K562 (cell line): ENCODE data around the gene MAP3K6. TPM values are rescaled to one million over a fixed set of nuclear protein-coding genes. Genes with fewer than 3 reads are reported as not detected.
A peak's percentile ranks its signal among the peaks of the same experiment; 100 is the strongest.

Experiments used
- ATF3 ChIP-seq, 2 experiments: fragments of 450-650 bp in 1 of 2; sonication (generic) in 1 of 2; formaldehyde crosslinking in 1 of 2; IDR thresholded peaks in 1 of 2; conservative IDR thresholded peaks in 1 of 2; 2 replicates each; pipeline versions ENCODE4 v1.6.1 to v1.8.1; 2016 to 2023; ENCODE audit warnings: mild to moderate bottlenecking in 2 of 2, moderate library complexity in 2 of 2, inconsistent platforms in 1 of 2, missing genetic modification reagents in 1 of 2
- CHD1 ChIP-seq: fragments of 200-600 bp; sonication (generic); IDR thresholded peaks from one replicate; pipeline ENCODE4 v1.6.1; 2012; ENCODE audit warnings: mild to moderate bottlenecking, moderate library complexity, low read length, inconsistent platforms
- CXXC5 ChIP-seq: fragments of 250-450 bp; sonication (Bioruptor Pico); IDR thresholded peaks from 2 replicates; pipeline ENCODE4 v1.8.0; 2022; ENCODE audit warnings: inconsistent platforms, mild to moderate bottlenecking, moderate library complexity
- DEAF1 ChIP-seq: fragments of 450-650 bp; formaldehyde crosslinking; IDR thresholded peaks from 2 replicates; pipeline ENCODE4 v1.4.0; 2020; ENCODE audit warnings: mild to moderate bottlenecking, moderate library complexity
- DNMT1 ChIP-seq: fragments of 450-650 bp; IDR thresholded peaks from 2 replicates; pipeline ENCODE4 v1.6.1; 2016; ENCODE audit warnings: antibody characterized with exemption, mild to moderate bottlenecking
- ESRRA ChIP-seq: fragments of 450-650 bp; IDR thresholded peaks from 2 replicates; pipeline ENCODE4 v1.6.1; 2014; ENCODE audit warnings: low read depth, mild to moderate bottlenecking, moderate library complexity, borderline replicate concordance
- FIP1L1 ChIP-seq: fragments of 200-400 bp; formaldehyde crosslinking; IDR thresholded peaks from 2 replicates; pipeline ENCODE4 v1.6.1; 2018; ENCODE audit warnings: mild to moderate bottlenecking, low read depth, low read length; ENCODE audit not compliant: poor library complexity, severe bottlenecking
- GABPA ChIP-seq: fragments of 200-800 bp; sonication (Bioruptor generic); conservative IDR thresholded peaks from 2 replicates; pipeline ENCODE4 v1.6.1; 2016; ENCODE audit warnings: low read depth, missing genetic modification characterization, missing compliant biosample characterization
- MCM3 ChIP-seq: fragments of 450-650 bp; IDR thresholded peaks from 2 replicates; pipeline ENCODE4 v1.6.1; 2016
- NR4A1 ChIP-seq, 2 experiments: fragments of 250-450 bp in 1 of 2; fragments of 450-650 bp in 1 of 2; sonication (Bioruptor Pico) in 1 of 2; IDR thresholded peaks; 2 replicates each; pipeline versions ENCODE4 v1.4.0 to v1.6.1; 2016 to 2020; ENCODE audit warnings: mild to moderate bottlenecking in 2 of 2, missing compliant biosample characterization in 1 of 2, missing genetic modification characterization in 1 of 2, moderate library complexity in 1 of 2
- POLR2G ChIP-seq: fragments of 200-400 bp; formaldehyde crosslinking; IDR thresholded peaks from 2 replicates; pipeline ENCODE4 v1.6.1; 2017; ENCODE audit warnings: low read depth, mild to moderate bottlenecking, antibody characterized with exemption, low read length, moderate library complexity
- RBM14 ChIP-seq: fragments of 200-400 bp; formaldehyde crosslinking; IDR thresholded peaks from 2 replicates; pipeline ENCODE4 v1.6.1; 2018; ENCODE audit warnings: low read depth, mild to moderate bottlenecking, low read length, moderate library complexity, borderline replicate concordance; ENCODE audit not compliant: insufficient read depth
- RBM34 ChIP-seq: fragments of 200-400 bp; formaldehyde crosslinking; IDR thresholded peaks from 2 replicates; pipeline ENCODE4 v1.6.1; 2018; ENCODE audit warnings: low read length, borderline replicate concordance; ENCODE audit not compliant: insufficient read depth
- SRSF7 ChIP-seq: fragments of 200-400 bp; formaldehyde crosslinking; optimal IDR thresholded peaks from 2 replicates; pipeline ENCODE3; 2017; ENCODE audit warnings: mild to moderate bottlenecking, low read depth, low read length
- TCF7L2 ChIP-seq: fragments of 150-350 bp; IDR thresholded peaks from 2 replicates; pipeline ENCODE4 v1.6.1; 2016; ENCODE audit warnings: low read depth, mild to moderate bottlenecking, low read length, moderate library complexity
- TOE1 ChIP-seq, 2 experiments: fragments of 450-650 bp in 1 of 2; sonication (generic) in 1 of 2; formaldehyde crosslinking in 1 of 2; IDR thresholded peaks; 2 replicates each; pipeline versions ENCODE4 v1.7.1 to v1.8.0; 2016 to 2022; ENCODE audit warnings: borderline replicate concordance in 2 of 2, mild to moderate bottlenecking in 2 of 2, antibody characterized with exemption in 1 of 2, inconsistent platforms in 1 of 2, low read depth in 1 of 2, missing genetic modification reagents in 1 of 2, moderate library complexity in 1 of 2
- ZBTB49 ChIP-seq: sonication (generic); formaldehyde crosslinking; IDR thresholded peaks from 2 replicates; pipeline ENCODE4 v1.8.0; 2022; ENCODE audit warnings: missing genetic modification reagents, mild to moderate bottlenecking, borderline replicate concordance
- ZNF12 ChIP-seq: sonication (generic); formaldehyde crosslinking; IDR thresholded peaks from 2 replicates; pipeline ENCODE4 v1.4.0; 2020; ENCODE audit warnings: mild to moderate bottlenecking, missing genetic modification reagents
- ZNF197 ChIP-seq: fragments of 200-800 bp; sonication (Bioruptor generic); IDR thresholded peaks from 2 replicates; pipeline ENCODE4 v1.6.1; 2016; ENCODE audit warnings: low read depth, missing genetic modification characterization, missing compliant biosample characterization
- ZNF668 ChIP-seq: fragments of 250-450 bp; sonication (Bioruptor Pico); IDR thresholded peaks from 2 replicates; pipeline ENCODE4 v1.8.0; 2022; ENCODE audit warnings: mild to moderate bottlenecking, inconsistent platforms
- polyA plus RNA-seq, 8 experiments: library from polyadenylated mRNA; depleted of rRNA in 4 of 8; stranded (reverse) in 5 of 8; unstranded in 3 of 8; fragments of >200 nt; fragmentation: Nextera tagmentation in 2 of 8; fragmentation: Illumina TruSeq in 1 of 8; extraction: Ambion mirVana in 2 of 8; extraction: Trizol in 1 of 8; gene quantifications; 2 replicates each; pipeline versions ENCODE4 v1.2.1 to v1.2.3, GENCODE V29; 2011 to 2014; ENCODE audit warnings: inconsistent platforms in 1 of 8, missing spikeins in 1 of 8
- total RNA-seq, 7 experiments: library from RNA; depleted of rRNA in 6 of 7; stranded (reverse); fragments of >200 nt in 6 of 7; fragmentation: Illumina TruSeq in 2 of 7; extraction: Trizol in 2 of 7; gene quantifications; 2 replicates each; pipeline versions ENCODE4 v1.2.1 to v1.2.3, GENCODE V29; 2011 to 2021; ENCODE audit warnings: low replicate concordance in 1 of 7

MAP3K6 gene
- total and polyA plus RNA-seq, 9 of the 15 experiments (the other 6 are each of a cell fraction or from before 2014, with no cell fraction given), result 0.99 to 21.9 (median 7.0) TPM

GRCh38 chr1:27366411-27367159 lies at the start of gene MAP3K6 (continued):
- no peak for TF ChIP-seq ESRRA
- no peak for TF ChIP-seq ZNF197 (CRISPR knock-in tag)
- no peak for TF ChIP-seq FIP1L1
- TF ChIP-seq DEAF1 (CRISPR knock-in tag), result peak; percentile 36; the same call in 1 of the 2 replicates
- TF ChIP-seq MCM3, result no peak
- TF ChIP-seq DNMT1, result no peak
- TF ChIP-seq CXXC5, result peak; percentile 94
- TF ChIP-seq TOE1 (IDR thresholded peaks at IDR 0.05; ENCODE audit: borderline replicate concordance), result peak; percentile 28; the same call in 1 of the 2 replicates
- no peak for TF ChIP-seq TOE1 (CRISPR knock-in tag; IDR thresholded peaks at IDR 0.05; ENCODE audit: borderline replicate concordance, low read depth)
- no peak for TF ChIP-seq RBM34
- no peak for TF ChIP-seq ATF3 (IDR thresholded peaks at IDR 0.05)
- peak; percentile 79 for TF ChIP-seq ATF3 (CRISPR knock-in tag; conservative IDR thresholded peaks at IDR 0.05)
- TF ChIP-seq RBM14, result no peak
- TF ChIP-seq ZBTB49 (CRISPR knock-in tag), result no peak
- TF ChIP-seq NR4A1 (CRISPR knock-in tag; IDR thresholded peaks at IDR 0.05), result no peak
- no peak for TF ChIP-seq NR4A1 (tag; IDR thresholded peaks at IDR 0.05)
- 0 out of 2 replicates have a peak, but pooled peaks have one; percentile 18 for TF ChIP-seq GABPA (tag)
- TF ChIP-seq SRSF7, result no peak
- no peak for TF ChIP-seq TCF7L2
- TF ChIP-seq ZNF668 (CRISPR knock-in tag), result 0 out of 2 replicates have a peak, but pooled peaks have one; percentile 61
- 0 out of 2 replicates have a peak, but pooled peaks have one; percentile 9 for TF ChIP-seq ZNF12 (CRISPR knock-in tag)
- TF ChIP-seq CHD1, result peak; percentile 45
- TF ChIP-seq POLR2G, result peak; percentile 84
